Neural progenitor cell (in vitro differentiated cells): ENCODE results near the gene RPTOR.

Experiments used
- EZH2 ChIP-seq: fragments of 200-600 bp; sonication (generic); IDR thresholded peaks from 2 replicates; pipeline ENCODE4 v1.6.1; 2017; ENCODE audit warnings: antibody characterized with exemption, mild to moderate bottlenecking, moderate library complexity
- EZH2phosphoT487 ChIP-seq: fragments of 200-600 bp; sonication (generic); IDR thresholded peaks from 2 replicates; pipeline ENCODE4 v1.6.1; 2017; ENCODE audit warnings: antibody characterized with exemption
- TF ChIP-seq, protein P1 (sequence below): fragments of 200-600 bp; sonication (generic); IDR thresholded peaks from 2 replicates; pipeline ENCODE4 v1.5.1; 2017; ENCODE audit warnings: antibody characterized with exemption, mild to moderate bottlenecking

DNA sequence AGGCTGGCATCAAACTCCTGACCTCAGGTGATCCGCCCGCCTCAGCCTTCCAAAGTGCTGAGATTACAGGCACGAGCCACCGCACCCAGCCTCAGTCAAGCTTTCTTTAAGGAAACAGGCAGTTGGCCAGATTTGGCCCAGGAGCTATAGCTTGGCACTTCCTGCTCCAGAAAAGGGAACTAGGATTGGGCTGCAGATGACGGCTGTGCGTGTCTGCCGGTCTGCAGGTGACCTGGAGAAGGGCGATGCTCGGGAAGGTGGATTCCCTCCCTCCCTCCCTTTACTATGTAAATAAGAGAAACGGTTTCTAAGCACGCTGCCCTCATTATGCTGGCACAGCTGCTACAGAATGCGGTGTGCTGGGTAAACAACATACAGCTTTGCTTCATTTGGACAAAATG is 215.9 kb downstream of the RPTOR start:
- TF ChIP-seq EZH2 (no peak), EZH2phosphoT487 (no peak)
- TF ChIP-seq, protein P1, sequence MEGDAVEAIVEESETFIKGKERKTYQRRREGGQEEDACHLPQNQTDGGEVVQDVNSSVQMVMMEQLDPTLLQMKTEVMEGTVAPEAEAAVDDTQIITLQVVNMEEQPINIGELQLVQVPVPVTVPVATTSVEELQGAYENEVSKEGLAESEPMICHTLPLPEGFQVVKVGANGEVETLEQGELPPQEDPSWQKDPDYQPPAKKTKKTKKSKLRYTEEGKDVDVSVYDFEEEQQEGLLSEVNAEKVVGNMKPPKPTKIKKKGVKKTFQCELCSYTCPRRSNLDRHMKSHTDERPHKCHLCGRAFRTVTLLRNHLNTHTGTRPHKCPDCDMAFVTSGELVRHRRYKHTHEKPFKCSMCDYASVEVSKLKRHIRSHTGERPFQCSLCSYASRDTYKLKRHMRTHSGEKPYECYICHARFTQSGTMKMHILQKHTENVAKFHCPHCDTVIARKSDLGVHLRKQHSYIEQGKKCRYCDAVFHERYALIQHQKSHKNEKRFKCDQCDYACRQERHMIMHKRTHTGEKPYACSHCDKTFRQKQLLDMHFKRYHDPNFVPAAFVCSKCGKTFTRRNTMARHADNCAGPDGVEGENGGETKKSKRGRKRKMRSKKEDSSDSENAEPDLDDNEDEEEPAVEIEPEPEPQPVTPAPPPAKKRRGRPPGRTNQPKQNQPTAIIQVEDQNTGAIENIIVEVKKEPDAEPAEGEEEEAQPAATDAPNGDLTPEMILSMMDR: no peak
